Heart left ventricle (tissue), 13 donors: ENCODE results near the gene TLE4.

Source experiments
- POLR2A ChIP-seq, 2 donors: fragments of 450-650 bp; IDR thresholded peaks; one replicate each; pipeline ENCODE4 v1.6.1; 2017; ENCODE audit warnings: antibody characterized with exemption in 2 of 2, mild to moderate bottlenecking in 2 of 2, moderate library complexity in 2 of 2
- TF ChIP-seq, protein P1 (sequence below), 12 donors: fragments of 200-600 bp; sonication (generic) in 4 of 12; IDR thresholded peaks; one replicate each; pipeline versions ENCODE4 v1.5.0 to v1.8.0; 2018 to 2022; ENCODE audit warnings: antibody characterized with exemption in 12 of 12, mild to moderate bottlenecking in 5 of 12
- donor health status: ischemic (EF 13 %, LVEDD 7.1; RV severe dilation, severe dysfunction).
- donor health status: DM: no; HTN: yes; CAD: no.
- donor health status: DM: no; HTN: no; CAD: no.
- donor health status: ischemic (EF 25% LVEDD 6.9; RV normal size, moderate dysfunction).
- donor health status: ischemic (EF 25% LVEDD 5.7; RV mildly dilated, moderate dysfunction).
- donor health status: ischemic (EF 35%, LVEDD 5.7; RV mildly dilated, moderate dysfunction).
- donor health status: nonischemic (EF 11% LVEDD 7.7; RV severe dilation, severe dysfunction).
- donor health status: DM: yes; HTN: yes; CAD: no.
- donor health status: PGD.
- donor health status: ischemic (EF 29% LVEDD 5.4; RV normal size, mild dysfunction).
- donor health status: nonischemic (EF 23%, LVEDD 6.1; RV moderate dilation, normal function).

DNA sequence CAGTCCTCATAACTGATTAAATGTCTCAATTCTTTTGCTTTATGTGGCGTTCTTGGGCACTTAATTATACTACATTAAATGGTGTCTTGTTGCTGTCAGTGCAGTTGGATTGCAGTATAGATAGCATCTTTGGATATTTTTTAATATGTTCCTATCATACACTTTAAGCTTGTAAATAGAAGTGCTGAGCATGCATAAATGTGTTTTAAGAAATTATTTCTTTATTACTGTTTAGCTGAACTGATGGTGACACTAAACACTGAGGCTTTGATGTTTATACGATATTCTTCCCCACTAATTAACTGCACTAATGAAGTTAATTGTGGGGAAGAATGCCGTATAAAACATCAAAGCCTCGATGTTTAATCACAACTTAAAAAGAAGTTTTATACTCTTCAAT is 116.6 kb downstream of the TLE4 start:
- no peak for TF ChIP-seq POLR2A (IDR thresholded peaks at IDR 0.05)
- TF ChIP-seq, protein P1, sequence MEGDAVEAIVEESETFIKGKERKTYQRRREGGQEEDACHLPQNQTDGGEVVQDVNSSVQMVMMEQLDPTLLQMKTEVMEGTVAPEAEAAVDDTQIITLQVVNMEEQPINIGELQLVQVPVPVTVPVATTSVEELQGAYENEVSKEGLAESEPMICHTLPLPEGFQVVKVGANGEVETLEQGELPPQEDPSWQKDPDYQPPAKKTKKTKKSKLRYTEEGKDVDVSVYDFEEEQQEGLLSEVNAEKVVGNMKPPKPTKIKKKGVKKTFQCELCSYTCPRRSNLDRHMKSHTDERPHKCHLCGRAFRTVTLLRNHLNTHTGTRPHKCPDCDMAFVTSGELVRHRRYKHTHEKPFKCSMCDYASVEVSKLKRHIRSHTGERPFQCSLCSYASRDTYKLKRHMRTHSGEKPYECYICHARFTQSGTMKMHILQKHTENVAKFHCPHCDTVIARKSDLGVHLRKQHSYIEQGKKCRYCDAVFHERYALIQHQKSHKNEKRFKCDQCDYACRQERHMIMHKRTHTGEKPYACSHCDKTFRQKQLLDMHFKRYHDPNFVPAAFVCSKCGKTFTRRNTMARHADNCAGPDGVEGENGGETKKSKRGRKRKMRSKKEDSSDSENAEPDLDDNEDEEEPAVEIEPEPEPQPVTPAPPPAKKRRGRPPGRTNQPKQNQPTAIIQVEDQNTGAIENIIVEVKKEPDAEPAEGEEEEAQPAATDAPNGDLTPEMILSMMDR (IDR thresholded peaks at IDR 0.05) = no peak
